HG03558 (cell line): Measurements from ENCODE around the gene BCAT1.
"Not testable (repeated sequence)": the region's sequence is repeated elsewhere in the genome, so short reads cannot be mapped to it uniquely, and the experiment has no call there.

ENCODE experiments used
- ATAC-seq: cut with Tn5 transposase; IDR thresholded peaks from one replicate; pipeline ENCODE4 v1.9.1; 2021; ENCODE audit warnings: moderate number of reproducible peaks; ENCODE audit not compliant: unreplicated experiment; ENCODE audit errors: extremely low read depth

BCAT1 gene

DNA sequence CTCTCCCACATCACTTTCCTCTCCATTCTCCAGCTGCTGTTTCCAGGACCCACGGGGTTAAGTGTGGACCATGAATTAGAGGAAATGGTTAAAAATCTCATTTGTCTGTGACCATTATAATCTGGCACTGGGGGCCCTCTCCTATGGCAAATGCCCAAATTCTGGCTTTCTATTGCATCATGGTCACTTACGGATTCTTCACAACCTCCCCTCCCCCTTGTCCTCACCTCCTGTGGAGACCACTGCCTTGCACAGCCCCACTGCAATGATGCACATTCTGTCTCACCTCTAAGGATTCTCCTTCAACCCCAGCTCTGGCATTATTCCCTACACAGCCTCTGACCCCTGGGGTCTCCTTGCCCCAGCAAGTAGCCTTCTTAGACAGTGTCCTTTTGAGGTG, 18.9 kb downstream of the BCAT1 start:
- ATAC-seq: no peak

DNA sequence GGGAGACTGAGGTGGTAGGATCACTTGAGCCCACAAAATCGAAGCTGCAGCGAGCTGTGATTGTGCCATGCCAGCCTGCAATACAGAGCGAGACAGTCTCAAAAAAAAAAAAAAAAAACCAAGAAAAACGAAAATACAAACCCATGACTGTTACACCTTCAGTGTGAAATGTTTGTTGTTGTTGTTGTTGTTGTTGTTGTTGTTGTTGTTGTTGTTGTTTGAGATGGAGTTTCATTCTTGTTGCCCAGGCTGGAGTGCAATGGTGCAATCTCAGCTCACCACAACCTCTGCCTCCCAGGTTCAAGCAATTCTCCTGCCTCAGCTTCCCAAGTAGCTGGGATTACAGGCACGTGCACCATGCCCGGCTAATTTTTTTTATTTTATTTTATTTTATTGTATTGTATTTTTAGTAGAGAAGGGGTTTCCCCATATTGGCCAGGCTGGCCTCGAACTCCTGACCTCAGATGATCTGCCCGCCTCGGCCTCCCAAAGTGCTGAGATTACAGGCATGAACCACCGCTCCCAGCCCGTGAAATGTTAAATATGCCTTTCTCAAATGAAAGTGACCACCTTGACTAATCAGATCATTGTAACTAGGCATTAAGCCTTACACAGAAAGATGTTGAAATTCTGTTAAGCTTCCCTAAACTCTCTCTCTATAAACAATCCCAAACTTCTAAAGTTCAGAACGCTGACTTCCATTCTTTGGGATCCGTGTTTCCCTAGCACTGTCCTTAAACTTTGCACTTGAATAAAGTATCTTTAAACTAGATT, 20.2 kb downstream of the BCAT1 start:
- ATAC-seq: not testable (repeated sequence)

DNA sequence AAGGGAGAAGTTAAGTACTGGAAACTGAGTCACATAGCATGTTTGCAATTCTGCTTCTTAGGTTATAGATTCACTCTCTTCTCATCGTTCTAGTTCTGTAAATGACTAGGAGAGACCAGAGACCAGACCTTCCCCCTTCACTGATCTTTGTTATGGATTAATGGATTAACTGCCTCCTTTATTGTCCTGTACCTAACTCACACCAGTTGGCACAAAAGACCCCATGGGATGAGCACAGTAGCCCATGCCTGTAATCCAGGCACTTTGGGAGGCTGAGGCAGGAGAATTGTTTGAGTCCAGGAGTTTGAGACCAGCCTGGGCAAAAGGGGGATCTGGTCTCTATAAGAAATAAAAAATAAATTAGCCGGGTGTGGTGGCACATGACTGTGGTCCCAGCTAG, 20.8 kb downstream of the BCAT1 start:
- ATAC-seq: no peak

DNA sequence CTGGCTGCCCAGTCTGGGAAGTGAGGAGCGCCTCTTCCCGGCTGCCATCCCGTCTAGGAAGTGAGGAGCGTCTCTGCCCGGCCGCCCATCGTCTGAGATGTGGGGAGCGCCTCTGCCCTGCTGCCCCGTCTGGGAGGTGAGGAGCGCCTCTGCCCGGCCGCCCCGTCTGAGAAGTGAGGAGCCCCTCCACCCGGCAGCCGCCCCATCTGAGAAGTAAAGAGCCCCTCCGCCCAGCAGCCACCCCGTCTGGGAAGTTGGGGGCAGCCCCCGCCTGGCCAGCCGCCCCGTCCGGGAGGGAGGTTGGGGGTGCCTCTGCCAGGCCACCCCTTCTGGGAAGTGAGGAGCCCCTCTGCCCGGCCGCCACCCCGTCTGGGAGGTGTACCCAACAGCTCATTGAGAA, 22.8 kb downstream of the BCAT1 start:
- not testable (repeated sequence) for ATAC-seq

- ATAC-seq: no peak
These were observed 26.8 kb downstream of the BCAT1 start for GRCh38 chr12:24922090-24922489.

- no peak for ATAC-seq
These were observed 27.5 kb downstream of the BCAT1 start for GRCh38 chr12:24921251-24922038.

GRCh38 chr12:24920141-24920540, 28.8 kb downstream of the BCAT1 start:
- ATAC-seq: no peak

DNA sequence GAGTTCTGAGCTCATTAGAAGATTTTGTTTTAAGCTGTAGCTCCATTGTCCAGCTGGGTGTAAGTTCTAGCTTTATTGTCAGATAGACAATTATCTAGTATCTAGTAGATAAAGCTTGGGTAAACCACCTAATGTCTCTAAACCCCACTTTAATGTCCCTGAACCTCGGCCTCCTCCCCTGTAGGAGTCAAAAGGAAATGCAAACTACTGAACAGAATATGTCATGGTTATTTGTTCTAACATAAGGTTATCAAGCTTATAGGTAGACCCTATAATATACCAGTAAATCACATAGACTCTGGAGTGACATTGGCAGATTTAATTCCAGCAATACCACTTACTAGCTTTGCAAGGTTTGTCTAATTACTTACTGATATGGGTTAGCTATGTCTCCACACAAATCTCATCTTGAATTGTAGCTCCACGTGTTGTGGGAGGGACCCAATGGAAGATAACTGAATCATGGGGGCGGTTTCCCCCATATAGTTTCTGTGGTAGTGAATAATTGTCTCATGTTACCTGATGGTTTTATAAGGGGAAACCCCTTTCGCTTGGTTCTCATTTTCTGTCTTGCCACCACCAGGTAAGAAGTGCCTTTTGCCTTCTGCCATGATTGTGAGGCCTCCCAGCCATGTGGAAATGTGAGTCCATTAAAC, 29.4 kb downstream of the BCAT1 start:
- no peak for ATAC-seq

GRCh38 chr12:24918596-24918995, 30.3 kb downstream of the BCAT1 start:
- ATAC-seq: no peak

DNA sequence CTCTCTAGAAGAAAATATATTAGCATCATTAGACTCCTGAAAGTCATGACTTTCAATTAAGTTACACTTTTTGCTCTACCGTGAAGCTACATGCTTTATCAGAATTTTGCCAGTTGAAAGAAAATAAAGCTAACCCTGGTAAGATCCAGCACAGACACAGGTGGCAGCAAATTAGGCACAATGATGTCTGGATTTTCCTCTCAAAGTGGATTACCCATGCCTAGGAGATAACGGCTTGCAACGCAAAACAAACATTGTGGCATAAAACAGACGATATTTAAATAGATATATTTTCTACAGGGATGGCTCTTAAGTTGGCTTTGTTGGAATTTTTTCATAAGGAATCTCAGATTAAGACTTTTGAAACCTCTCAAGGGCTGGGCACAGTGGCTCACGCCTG, 33.4 kb downstream of the BCAT1 start:
- no peak for ATAC-seq

GRCh38 chr12:24913953-24914352, 34.9 kb downstream of the BCAT1 start:
- no peak for ATAC-seq

DNA sequence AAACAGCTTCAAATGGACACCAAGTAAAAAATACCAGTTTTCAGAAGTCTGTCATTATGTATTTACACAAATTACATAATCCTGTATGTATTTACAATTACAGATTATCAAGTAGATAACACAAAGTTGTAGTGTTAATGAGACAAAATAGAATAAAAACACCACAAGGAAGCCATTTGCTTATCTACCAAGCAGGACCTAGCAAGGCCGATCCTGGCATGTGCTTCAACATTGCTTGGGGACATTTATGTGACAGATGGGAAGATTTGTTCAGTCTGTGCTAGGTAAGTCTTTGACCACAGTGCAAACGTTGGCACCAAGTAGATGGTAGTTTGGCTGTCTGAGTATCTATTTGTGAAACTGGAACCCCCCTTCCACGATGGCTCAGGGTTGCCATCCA, 35.8 kb downstream of the BCAT1 start:
- no peak for ATAC-seq

GRCh38 chr12:24911271-24911791, 37.6 kb downstream of the BCAT1 start:
- ATAC-seq: no peak

DNA sequence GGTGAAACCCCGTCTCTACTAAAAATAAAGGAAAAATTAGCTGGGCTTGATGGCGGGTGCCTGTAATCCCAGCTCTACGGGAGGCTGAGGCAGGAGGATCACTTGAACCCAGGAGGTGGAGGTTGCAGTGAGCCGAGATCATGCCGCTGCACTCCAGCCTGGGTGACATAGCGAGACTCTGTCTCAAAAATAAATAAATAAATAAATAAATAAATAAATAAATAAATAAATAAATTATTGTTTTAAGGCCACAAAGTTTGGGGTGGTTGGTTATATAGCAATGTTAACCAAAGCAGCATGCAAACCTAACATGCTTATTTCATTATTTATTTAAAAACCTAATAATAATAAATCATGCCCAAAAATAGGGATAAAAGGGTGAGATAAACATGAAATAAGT, 38.7 kb downstream of the BCAT1 start:
- ATAC-seq: not testable (repeated sequence)

DNA sequence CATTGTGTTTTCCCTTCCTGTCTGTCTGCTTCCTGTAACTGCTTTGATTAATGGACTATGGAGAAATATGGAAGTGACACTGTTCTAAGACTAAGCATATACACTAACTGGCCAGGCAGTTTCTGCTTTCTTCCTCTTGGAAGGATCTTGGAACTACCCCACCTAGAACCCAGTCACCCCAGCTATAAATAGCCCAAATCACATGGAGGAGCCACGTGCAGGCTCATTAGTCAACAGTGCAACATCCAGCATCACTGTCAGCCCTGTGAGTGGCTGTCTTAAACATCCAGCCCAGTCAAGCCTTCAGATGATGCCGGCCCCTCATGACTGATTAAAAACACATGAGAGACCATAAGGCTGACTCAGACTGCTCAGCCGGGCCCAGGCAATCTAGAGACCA, 39.2 kb downstream of the BCAT1 start:
- no peak for ATAC-seq

DNA sequence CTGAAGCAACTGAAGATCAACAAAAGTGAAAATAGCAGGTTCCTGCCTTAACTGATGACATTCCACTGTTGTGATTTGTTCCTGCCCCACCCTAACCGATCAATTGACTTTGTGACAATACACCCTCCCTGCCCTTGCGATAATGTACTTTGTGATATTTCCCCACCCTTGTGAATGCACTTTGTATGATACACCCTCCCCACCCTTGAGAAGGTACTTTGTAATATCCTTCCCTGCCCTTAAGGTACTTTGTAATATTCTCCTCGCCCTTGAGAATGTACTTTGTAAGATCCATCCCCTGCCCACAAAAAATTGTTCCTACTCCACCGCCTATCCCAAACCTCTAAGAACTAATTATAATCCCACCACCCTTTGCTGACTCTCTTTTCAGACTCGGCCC, 41.4 kb downstream of the BCAT1 start:
- no peak for ATAC-seq

DNA sequence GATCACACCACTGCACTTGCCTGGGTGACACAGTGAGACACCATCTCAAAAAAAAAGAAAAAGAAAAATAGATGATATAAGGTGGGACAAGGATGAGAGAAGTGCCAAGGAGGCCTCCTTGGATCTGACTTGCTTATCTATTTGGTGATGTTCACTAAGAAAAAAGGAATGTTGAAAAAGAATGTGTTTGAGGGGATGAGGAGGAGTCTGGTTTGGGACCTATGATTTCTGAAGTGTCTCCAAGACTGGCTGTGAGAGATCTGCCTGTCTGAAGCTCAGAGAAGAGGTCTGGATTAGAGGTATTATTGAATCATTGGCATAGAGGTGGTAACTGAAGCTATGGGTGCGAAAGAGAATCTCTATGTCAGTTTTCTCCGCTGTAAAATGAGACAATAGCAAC, 42.8 kb downstream of the BCAT1 start:
- ATAC-seq: no peak

DNA sequence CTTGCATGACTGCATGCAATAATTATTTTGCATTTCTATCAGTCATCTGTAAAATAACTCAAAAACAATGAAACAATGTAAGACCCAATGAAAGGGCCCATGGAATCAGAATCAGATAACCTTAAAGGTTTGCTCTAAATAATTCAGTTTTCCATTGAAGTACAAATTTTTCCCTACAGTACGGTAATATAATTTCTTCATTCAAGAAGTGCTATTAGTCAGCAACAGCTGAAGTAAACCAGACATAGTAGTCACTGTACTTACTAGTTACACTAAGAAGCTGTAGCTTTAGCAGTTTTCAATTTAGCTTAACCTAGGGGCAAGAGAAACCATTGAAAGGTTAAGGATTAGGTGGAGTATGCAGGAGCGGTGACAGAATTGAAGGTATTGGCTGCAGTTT, 43.5 kb downstream of the BCAT1 start:
- no peak for ATAC-seq

GRCh38 chr12:24904871-24905270, 44.0 kb downstream of the BCAT1 start:
- no peak for ATAC-seq

- ATAC-seq: no peak
These were observed 45.4 kb downstream of the BCAT1 start for GRCh38 chr12:24903329-24904088.
